Glutamatergic neuron (in vitro differentiated cells): ENCODE results near the gene MTARC2. TPM values are rescaled to one million over a fixed set of nuclear protein-coding genes. Genes with fewer than 3 reads are reported as not detected.
"Not testable (repeated sequence)": the region's sequence is repeated elsewhere in the genome, so short reads cannot be mapped to it uniquely, and the experiment has no call there.

ENCODE experiments used
- DNase-seq: peaks from one replicate; pipeline ENCODE4 v3.0.0; 2022
- H3K27ac Mint-ChIP-seq: one replicate; pipeline ENCODE4 v1.8.0; 2020; ENCODE audit warnings: mild to moderate bottlenecking, mixed read lengths, inconsistent platforms; ENCODE audit not compliant: unreplicated experiment
- H3K27me3 Mint-ChIP-seq: one replicate; pipeline ENCODE4 v1.8.0; 2020; ENCODE audit warnings: mild to moderate bottlenecking, moderate library complexity, mixed read lengths, inconsistent platforms; ENCODE audit not compliant: unreplicated experiment
- H3K36me3 Mint-ChIP-seq: one replicate; pipeline ENCODE4 v1.8.0; 2020; ENCODE audit warnings: mild to moderate bottlenecking, mixed read lengths, inconsistent platforms; ENCODE audit not compliant: unreplicated experiment
- H3K4me1 Mint-ChIP-seq: one replicate; pipeline ENCODE4 v1.8.0; 2020; ENCODE audit warnings: mild to moderate bottlenecking, low read depth, mixed read lengths, inconsistent platforms; ENCODE audit not compliant: unreplicated experiment
- H3K4me3 Mint-ChIP-seq: one replicate; pipeline ENCODE4 v1.8.0; 2020; ENCODE audit warnings: mild to moderate bottlenecking, mixed read lengths, inconsistent platforms; ENCODE audit not compliant: unreplicated experiment
- H3K9me3 Mint-ChIP-seq: one replicate; pipeline ENCODE4 v1.8.0; 2020; ENCODE audit warnings: mild to moderate bottlenecking, moderate library complexity, mixed read lengths, inconsistent platforms; ENCODE audit not compliant: unreplicated experiment
- CTCF ChIP-seq: fragments of 200-600 bp; sonication (generic); IDR thresholded peaks from one replicate; pipeline ENCODE4 v1.5.0; 2021; ENCODE audit not compliant: partially characterized antibody, unreplicated experiment
- total RNA-seq: library from RNA; stranded (reverse); fragmentation: NEBNext Ultra II Directional; extraction: Animal tissue kit (Norgen Biotek cat#: 25700); gene quantifications from one replicate; pipeline ENCODE4 v1.2.1, GENCODE V29; 2021; ENCODE audit not compliant: unreplicated experiment

MTARC2 gene
- total RNA-seq, 1 donor from 2014 or later: 3.0 TPM

GRCh38 chr1:220732137-220732536 is 16.0 kb upstream of the MTARC2 start:
- no peaks in the 10 kb centered on the region for H3K27me3 Mint-ChIP-seq
- no peaks in the 10 kb centered on the region for H3K36me3 Mint-ChIP-seq

GRCh38 chr1:220732621-220733020 is 15.5 kb upstream of the MTARC2 start:
- peaks cover 3% of the 10 kb centered on the region for H3K9me3 Mint-ChIP-seq
- no peak for DNase-seq
- no peak for TF ChIP-seq CTCF
- no peak overlapping the region for H3K27ac Mint-ChIP-seq
- no peak overlapping the region for H3K4me3 Mint-ChIP-seq
- no peaks in the 10 kb centered on the region for H3K27me3 Mint-ChIP-seq
- H3K36me3 Mint-ChIP-seq: no peaks in the 10 kb centered on the region
- no peaks in the 10 kb centered on the region for H3K4me1 Mint-ChIP-seq

More at GRCh38 chr1:220732137-220732536, 16.0 kb upstream of the MTARC2 start:
- Mint-ChIP-seq H3K4me3 (no peak overlapping the region), H3K4me1 (no peaks in the 10 kb centered on the region), H3K9me3 (peaks cover 3% of the 10 kb centered on the region), H3K27ac (no peak overlapping the region)
- no peak for TF ChIP-seq CTCF
- DNase-seq: no peak

GRCh38 chr1:220733086-220733601 is 15.0 kb upstream of the MTARC2 start:
- H3K4me1 Mint-ChIP-seq: no peaks in the 10 kb centered on the region
- H3K36me3 Mint-ChIP-seq: no peaks in the 10 kb centered on the region
- no peak overlapping the region for H3K27ac Mint-ChIP-seq
- no peak overlapping the region for H3K4me3 Mint-ChIP-seq
- TF ChIP-seq CTCF: peak; percentile 95
- DNase-seq: peak; percentile 86
- H3K9me3 Mint-ChIP-seq: peaks cover 3% of the 10 kb centered on the region
- no peaks in the 10 kb centered on the region for H3K27me3 Mint-ChIP-seq

GRCh38 chr1:220734571-220735326 is 13.4 kb upstream of the MTARC2 start:
- Mint-ChIP-seq H3K4me3 (no peak overlapping the region), H3K27me3 (no peaks in the 10 kb centered on the region), H3K4me1 (no peaks in the 10 kb centered on the region), H3K36me3 (no peaks in the 10 kb centered on the region), H3K27ac (no peak overlapping the region), H3K9me3 (peaks cover 3% of the 10 kb centered on the region)
- no peak for TF ChIP-seq CTCF
- no peak for DNase-seq

- not testable (repeated sequence) for H3K27ac Mint-ChIP-seq, H3K4me1 Mint-ChIP-seq, H3K36me3 Mint-ChIP-seq, H3K9me3 Mint-ChIP-seq, H3K27me3 Mint-ChIP-seq, H3K4me3 Mint-ChIP-seq, DNase-seq
Observed at GRCh38 chr1:220736283-220736682, 11.8 kb upstream of the MTARC2 start.
